Occipital lobe (tissue), 2 donors: ENCODE data around the gene MAGEA11. TPM values are rescaled to one million over a fixed set of nuclear protein-coding genes. Genes with fewer than 3 reads are reported as not detected.
"Not testable (repeated sequence)": the region's sequence is repeated elsewhere in the genome, so short reads cannot be mapped to it uniquely, and the experiment has no call there.

Source experiments
- DNase-seq: peaks from one replicate; lab custom pipeline; 2025; lab: John Stamatoyannopoulos, UW
- total RNA-seq: library from RNA; depleted of rRNA; stranded (reverse); fragments of >200 nt; gene quantifications from one replicate; pipeline ENCODE4 v1.2.3, GENCODE V29; 2014

Gene MAGEA11
- total RNA-seq, 1 donor from 2014 or later: not detected

GRCh38 chrX:149717803-149718202, 5.9 kb downstream of the MAGEA11 start:
- no peak for DNase-seq

DNA sequence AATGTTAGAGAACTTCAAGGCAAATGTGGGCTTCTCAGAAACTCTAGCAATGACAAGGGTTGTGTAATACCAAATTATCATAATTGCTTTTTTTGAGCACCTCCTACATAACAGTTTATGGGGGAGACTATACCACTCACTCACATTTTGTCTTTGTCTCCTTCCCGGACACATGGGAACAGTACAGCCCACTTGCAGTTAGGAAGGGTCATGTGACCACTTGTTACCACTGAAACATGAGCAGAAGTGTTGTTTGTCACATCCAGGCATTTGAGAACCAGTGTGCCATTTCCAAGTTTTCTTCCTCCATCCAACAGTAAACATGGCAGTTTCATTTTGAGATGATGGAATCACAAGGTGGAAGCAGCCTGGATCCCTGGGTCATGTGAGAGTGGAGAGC, 6.9 kb downstream of the MAGEA11 start:
- DNase-seq: no peak

GRCh38 chrX:149720021-149720689, 8.3 kb downstream of the MAGEA11 start:
- DNase-seq: no peak

DNA sequence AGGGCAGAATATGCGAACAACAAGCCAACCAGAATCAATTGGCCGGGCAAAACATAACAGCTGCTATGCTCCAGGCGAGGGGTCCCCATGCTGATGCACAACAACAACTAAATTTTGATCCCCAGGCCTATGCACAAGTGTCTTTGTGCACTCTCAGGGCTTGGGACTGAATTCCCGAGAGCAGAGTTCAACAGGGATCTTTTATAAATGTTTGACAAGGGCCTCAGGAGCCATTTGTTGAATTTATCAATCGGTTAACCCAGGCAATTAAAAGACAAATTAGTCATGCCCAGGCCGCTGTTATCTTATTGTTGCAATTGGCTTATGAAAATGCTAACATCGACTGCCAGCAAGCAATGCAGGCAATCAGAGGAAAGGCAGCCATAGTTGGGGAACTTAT, 9.4 kb downstream of the MAGEA11 start:
- DNase-seq: not testable (repeated sequence)

DNA sequence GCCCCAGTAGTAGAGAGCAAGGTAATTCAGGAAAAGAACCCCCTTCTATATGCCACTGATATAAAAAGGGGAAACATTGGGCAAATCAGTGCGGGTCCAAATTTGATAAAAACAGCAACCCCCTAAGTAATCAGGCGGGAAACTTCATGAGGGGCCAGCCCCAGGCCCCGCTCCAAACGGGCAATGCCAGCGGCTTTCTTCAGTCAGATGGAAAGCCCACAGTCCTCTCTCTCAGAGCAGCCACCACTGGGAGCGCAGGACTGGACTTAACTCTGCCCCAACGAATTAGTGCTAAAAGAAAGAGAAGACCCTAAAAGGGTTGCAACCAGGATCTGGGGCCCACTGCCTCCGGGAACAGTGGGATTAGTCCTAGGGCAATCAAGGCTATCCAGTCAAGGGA, 9.9 kb downstream of the MAGEA11 start:
- DNase-seq: no peak

DNA sequence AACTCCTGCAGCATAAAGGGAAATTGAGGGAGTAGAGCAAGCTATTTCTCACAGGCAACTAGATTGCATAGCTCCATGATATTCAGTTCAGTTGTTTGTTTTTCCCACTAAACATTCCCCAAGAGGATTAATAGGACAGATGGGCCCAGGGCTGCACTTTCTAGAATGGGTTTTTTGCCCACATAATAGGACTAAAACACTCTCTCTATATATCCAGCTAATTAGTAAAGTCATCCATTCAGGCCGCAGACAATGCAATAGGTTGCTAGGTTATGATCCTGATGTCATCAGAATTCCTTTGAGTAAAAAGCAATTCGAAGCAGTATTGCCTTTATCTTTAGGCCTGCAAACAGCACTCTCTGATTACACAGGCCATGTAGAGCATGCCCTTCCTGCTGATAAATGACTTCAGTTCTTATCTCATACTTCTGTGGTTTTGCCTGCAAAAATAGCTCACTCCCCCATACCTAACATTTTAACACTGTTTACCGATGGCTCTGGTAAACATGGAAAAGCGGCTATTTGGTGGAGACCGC, 11.8 kb downstream of the MAGEA11 start:
- DNase-seq: not testable (repeated sequence)

- not testable (repeated sequence) for DNase-seq
These were observed 15.4 kb downstream of the MAGEA11 start for GRCh38 chrX:149727308-149727707.

DNA sequence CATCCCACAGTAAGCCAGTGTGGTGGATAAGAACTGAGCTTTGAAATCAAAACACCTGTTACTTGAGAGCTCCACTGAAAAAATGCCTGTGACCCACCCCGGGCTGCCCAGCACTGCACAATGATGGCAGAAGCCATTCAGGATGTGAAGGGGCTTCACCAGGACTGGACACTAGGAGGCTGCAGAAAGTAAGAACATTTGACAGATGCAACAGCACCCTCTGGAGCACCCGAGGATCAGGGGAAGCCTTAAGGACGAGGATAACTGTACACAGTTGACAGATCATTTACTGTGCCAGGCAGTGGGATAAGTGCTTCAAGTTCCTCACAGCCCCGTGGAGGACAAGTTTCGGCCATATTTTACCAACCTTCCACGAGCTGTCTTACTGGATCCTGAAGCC, 30.4 kb downstream of the MAGEA11 start:
- not testable (repeated sequence) for DNase-seq

DNA sequence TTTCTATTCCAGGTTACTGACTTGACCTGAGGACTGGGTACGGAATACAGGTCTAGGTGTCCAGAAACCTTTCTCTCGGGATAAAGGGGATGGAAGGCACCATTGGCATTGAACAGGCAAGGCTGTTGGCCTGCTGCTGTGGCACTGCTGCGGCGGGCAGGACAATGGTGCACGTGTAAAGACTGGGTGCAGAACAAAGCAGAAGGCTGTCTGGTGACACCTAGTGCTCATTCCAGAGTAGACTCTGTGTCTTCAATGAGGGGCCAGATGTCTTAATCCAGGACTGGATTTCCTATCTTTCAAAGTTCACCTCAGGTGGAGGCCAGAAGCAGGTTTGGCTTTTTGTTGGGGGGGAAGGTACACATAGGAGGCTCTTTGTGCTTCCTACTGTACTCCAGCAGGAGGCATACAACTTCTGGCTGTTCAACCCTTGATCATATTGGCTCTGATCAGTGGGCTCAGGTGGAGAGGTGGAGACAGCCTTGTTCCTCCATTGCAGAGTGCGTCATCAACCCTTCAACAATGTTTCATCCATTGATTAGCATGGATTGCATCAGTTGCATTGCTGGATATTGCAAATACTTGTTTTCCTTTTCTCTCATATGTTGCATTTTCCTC, 34.6 kb downstream of the MAGEA11 start:
- DNase-seq: not testable (repeated sequence)

DNA sequence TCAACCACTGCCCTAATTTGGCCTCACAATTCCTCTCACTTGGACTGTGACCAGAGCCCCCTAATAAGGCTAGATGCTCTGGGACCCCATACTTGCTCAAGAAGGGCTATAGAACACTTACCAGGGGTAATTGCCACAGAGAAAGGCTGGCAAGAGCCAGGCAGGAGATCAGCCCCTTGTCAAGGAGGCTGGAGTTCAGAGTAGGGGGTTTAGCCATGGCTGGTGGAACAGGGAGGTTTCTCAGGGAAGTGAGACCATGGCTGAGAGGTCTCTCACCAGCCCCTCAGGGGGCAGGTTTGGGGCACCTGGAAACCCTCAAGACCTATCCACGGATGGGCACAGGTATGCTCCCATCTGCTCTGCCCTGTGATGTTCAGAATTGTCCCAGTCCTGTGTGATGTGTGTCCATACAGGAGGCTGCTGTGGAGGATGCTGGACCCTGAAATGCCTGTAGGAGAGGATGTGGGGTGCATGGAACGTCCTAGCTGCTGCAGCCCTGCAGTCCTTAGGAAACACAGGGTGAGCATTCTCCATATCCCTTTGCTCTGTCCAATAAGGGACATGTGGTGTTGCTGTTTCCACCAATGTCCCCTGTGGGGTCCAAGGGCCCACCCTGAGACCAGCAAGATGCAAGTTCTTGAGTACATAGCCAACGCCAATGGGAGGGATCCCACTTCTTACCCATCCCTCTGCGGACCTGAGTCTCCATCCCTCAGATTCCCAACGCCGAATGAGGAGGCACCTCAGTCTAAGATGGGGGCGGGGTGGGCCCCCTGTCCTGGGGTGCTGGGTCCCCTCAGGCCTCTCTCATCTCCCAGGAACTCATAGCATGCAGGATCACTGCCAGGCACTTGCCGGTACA, 45.6 kb downstream of the MAGEA11 start:
- no peak for DNase-seq

DNA sequence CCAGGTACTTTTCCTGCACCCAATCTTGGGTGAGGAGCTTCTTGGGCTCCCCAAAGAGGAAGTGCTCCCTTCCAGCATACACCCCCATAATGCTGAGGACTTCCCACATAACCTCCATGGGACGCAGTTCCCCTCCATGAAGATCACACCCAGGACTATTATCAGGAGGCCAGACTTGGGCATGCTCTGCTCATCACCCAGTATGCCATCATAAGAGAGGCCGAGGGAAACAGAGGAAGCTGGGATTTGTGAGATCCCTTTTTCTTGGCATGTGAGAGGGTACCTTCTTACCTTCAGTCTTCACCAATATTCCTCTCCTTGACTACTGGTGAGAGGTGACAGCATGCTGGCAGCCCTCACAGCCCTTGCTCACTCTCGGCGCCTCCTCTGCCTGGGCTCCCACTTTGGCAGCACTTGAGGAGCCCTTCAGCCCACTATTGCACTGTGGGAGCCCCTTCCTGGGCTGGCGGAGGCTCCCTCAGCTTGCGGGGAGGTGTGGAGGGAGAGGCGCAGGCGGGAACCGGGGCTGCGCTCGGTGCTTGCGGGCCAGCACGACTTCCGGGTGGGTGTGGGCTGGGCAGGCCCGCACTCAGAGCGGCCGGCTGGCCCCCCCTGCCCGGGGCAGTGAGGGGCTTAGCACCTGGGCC, 46.3 kb downstream of the MAGEA11 start:
- no peak for DNase-seq

GRCh38 chrX:149758715-149759078, 46.8 kb downstream of the MAGEA11 start:
- not testable (repeated sequence) for DNase-seq

DNA sequence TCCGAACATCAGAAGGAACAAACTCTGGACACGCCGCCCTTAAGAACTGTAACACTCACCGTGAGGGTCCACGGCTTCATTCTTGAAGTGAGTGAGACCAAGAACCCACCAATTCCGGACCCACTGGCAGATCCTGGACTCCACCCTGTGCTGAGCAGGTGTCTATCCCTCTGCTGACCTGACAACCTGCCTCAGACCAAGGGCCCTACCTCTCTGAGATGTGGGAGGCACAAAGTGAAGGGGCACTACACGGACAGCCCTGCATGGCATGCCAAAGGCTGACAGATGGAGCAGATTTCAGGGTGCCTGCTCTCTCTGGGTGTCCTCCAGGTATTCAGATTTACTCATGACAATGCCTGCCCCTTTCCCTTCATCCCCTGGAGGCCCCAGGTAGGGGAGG, 48.0 kb downstream of the MAGEA11 start:
- no peak for DNase-seq

DNA sequence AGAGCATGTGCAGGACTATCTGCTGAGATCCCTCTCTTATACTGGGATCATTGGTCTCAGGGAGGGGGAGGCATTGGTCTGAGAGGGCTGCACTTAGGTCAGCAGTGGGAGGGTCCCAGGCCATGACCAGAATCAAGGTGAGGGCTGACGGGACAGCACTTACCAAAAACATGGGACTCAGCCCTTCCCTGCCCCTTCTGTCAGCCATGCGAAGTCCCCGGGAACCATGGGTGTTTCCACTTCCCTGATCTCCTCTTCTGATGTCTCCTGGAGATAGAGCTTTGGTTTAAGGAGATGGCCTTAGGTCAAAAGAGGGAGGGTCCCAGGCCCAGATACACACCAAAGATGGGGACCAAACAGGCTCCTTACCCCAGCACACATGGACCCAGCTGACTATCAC, 49.1 kb downstream of the MAGEA11 start:
- DNase-seq: no peak

DNA sequence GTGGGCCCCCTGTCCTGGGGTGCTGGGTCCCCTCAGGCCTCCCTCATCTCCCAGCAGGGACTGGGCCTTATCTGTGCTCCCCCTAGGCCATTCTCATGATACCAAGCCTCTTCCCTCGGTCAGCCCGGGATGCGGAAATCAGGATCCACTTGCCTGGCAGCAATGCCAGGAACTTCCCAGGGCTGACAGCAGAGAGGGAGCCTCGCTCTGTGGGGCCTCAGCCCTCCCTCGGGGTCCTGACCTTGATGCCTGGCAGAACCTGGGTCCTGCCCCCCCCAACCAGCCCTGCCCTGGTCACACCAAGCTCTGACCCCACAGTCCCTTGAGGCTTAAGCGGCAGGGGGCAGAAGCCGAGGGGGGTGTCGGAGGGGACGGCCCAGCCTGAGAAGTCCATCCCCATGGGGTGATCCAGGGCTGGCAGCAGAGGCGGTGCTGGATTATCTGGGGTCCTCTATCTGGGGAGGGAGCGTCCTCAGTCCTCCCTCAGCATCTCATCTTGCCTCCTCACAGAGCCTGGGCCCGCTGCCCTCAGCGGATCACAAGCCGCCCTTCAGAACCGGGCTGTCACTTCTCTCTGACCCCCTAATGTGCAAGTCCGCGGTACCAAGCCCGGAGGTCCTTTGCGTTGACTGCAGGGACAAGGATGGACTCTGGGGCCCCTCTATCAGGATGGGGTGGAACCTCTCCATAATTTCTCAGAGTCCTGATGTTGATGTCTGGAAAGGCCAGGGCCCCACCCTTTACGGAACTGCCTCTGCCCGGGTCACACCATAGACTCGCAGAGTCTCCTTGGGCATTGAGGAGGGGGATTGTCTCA, 50.2 kb downstream of the MAGEA11 start:
- DNase-seq: not testable (repeated sequence)

DNA sequence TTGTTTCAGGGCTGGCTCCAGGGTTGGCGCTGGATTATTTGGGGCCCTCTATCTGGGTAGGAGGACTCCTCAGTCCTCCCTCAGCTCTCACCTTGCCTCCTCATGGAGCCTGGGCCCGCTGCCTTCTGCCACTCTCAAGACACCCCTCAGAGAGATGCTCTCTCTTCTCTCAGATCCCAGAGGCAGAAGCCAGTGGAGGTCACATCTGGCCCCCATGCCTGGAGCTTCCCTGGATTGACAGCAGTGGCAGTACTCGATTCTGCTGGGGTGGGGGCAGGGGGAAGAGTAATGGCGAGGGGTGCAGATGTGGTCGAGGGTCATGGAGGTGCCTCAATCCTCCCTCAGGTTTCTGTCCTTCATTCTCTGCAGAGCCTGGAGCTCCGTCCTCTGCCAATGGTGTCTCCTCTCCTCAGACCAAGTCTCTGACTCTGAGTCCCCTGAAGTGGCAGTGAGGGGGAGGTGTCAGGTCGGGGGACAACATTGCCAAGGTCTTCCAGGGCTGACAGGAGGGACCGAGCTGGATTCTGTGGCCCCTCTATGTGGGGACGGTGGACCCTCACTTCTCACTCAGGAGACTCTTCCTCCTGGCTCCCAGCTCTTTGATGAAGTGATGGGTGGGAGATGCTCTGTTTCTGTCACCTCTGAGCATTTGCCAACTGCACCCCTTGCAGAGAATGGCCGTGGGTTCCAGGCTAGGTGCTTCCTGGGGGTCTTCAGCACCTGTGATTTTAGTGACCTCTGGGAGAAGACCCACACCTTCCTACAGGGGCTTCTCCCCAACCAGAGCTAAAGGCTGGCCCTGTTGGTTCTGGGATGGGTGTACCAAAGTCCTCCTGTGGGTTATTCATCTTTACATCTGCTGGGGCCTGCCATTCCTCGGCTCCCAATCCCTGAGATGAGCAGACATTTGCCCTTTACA, 51.1 kb downstream of the MAGEA11 start:
- no peak for DNase-seq
